ENCODE measurements around the gene GMIP.

Gene GMIP

DNA sequence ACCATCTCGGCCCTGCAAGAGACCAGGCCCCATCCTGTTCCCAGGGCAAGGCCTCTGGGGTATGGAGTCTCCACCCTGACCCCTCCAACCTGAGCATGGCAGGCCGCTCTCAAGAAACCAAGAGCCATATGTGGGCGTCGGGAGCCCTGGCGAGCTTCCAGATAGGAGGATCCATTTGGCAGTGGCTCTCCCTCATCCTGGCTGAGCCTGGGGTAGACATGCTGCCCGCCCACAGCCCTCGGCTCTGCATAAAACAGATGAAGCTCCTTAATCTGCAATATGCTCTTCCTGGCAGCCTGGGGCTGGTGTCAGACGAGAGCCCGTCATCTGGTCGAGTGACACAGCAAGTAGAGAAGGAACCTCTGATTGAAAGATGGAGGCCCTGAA is 13.9 kb upstream of the GMIP start:
- DNase-seq (ENCODE audit: low spot score), result no peak

DNA sequence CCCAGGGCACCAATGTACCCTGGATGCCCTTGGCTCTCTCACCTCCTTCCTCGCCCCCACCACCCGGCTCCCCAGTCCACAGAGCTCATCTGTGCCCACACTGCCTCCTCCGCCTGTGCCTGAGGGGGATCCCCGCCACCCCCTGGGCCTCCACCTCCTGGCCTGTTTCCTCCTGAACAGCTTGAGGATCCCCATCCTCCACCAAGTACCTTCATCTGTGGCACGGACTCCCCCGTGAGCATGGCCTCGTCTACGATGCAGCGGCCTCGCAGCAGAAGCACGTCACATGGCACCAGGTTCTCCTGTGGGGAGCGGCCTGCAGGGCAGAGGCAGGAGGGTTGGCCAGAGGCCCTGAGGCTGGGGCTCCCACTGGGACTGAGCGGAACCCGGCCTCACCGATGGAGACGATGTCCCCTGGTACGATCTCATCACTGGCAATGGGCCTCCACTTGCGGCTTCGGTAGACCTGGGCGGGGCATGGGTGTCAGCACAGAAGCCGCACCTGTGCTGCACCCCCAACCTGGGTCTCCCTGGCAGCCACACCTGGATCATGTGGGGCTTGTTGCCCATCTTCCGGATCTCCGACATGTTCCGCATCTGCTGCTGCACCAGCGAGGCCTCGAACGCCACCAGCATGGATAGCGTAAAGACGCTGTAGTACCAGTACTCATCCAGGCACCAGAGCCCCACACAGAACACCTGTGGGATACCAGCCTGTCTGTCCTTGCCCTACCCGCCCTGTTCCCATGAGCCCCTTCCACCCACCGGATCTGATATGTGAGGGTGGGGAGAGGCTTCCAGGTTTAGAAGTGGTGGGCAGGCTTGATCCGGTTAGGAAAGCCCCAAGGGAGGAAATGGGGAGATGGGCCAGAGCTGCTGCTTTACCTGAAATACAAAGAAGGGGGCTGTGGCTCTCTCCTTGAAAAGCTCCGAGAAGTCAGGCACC is 13.3 kb upstream of the GMIP start:
- no peak for DNase-seq (ENCODE audit: low spot score)

GRCh38 chr19:19655641-19656343 is 12.3 kb upstream of the GMIP start:
- no peak for DNase-seq (ENCODE audit: low spot score)

GRCh38 chr19:19655051-19655594 is 11.7 kb upstream of the GMIP start:
- DNase-seq (ENCODE audit: low spot score), result no peak

- no peak for DNase-seq (ENCODE audit: low spot score)
Measured at GRCh38 chr19:19654441-19654840, 11.0 kb upstream of the GMIP start.

DNA sequence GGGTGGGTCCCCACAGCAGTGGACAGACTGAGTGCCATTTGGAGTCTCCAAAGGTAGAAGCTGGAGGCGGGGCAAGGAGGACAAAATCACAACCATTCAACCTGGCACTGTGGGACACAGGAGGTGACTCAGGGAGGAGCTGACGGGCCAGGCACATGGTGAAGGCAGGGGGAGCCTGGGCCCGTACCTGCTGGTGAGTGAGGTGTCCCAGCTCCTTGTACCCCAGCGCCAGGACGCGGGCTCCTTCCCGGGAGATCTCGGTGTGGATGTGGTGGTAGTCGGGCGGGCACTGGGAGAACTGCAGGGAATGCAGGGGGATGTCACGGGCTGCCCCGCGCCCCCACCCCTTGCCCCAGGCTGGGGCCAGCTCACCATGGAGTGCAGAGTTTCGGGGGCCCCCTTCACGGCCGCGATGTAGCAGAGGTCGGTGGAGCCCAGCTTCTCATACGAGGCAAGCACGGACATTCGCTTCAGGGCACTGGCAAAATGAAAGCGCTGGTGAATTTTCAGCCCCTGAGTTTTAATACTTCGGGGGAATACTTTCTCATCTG is 10.2 kb upstream of the GMIP start:
- DNase-seq (ENCODE audit: low spot score), result no peak

DNA sequence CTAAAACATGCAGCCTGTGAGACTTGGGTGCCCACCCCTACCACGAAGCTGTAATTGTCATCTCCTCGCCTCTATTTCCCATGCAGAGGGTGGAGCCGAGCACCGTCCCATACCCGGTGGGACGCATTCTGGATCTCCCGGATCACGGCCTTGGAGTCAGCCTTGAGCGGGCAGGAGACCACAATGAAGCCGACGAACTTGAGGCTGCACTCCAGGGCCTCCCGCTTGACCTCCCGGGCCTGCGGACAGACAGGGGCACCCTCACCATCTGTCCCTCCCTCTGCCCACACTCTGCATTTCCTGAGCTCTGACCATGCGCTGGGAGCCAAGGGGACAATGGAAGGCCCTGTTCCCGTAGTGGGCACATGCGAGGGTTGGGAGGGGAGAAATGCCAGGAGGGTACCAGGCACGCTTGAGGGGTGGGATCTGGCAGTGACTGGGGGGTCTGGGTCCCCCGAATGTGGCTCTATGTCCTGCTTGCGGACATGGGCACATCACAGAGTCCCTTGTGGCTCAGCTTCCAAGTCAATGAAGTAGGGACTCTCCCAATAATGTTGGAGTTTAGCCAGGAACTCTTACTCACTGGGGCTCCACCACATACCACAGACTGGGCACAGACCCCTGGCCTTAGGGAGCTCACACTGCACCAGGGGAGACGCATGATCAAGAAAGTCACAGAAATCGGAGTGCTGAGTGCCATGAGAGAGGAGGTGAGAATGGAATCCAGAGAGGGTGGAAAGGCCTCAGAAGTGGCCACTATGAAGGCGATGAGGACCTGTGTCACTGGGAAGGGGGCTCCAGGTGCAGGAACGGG is 9.2 kb upstream of the GMIP start:
- DNase-seq (ENCODE audit: low spot score), result no peak

GRCh38 chr19:19651076-19651475 is 7.6 kb upstream of the GMIP start:
- DNase-seq (ENCODE audit: low spot score), result no peak

- DNase-seq (ENCODE audit: low spot score), result no peak
Measured at GRCh38 chr19:19650331-19650730, 6.9 kb upstream of the GMIP start.

DNA sequence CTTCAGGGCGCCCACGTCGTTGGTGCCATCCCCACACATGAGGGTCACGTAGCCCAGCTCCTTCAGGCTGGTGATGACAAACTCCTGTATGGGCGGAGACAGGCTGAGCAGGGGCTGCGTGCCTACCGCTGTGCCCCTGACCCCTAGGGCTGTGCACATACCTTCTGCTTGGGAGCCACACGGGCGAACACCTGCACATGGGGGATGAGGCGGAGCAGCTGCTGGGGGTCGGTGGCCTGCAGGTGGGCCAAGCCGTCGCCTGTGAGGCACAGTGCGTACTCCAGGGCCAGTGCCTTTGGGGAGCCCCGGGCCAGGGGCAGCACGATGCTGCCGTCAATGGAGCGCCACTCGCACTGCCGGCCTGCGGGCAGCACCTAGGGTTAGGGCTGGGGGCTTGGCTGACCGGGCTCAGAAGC is 6.1 kb upstream of the GMIP start:
- no peak for DNase-seq (ENCODE audit: low spot score)

GRCh38 chr19:19649155-19649554 is 5.7 kb upstream of the GMIP start:
- no peak for DNase-seq (ENCODE audit: low spot score)

- no peak for DNase-seq (ENCODE audit: low spot score)
Measured at GRCh38 chr19:19647037-19647835, 3.8 kb upstream of the GMIP start.

DNA sequence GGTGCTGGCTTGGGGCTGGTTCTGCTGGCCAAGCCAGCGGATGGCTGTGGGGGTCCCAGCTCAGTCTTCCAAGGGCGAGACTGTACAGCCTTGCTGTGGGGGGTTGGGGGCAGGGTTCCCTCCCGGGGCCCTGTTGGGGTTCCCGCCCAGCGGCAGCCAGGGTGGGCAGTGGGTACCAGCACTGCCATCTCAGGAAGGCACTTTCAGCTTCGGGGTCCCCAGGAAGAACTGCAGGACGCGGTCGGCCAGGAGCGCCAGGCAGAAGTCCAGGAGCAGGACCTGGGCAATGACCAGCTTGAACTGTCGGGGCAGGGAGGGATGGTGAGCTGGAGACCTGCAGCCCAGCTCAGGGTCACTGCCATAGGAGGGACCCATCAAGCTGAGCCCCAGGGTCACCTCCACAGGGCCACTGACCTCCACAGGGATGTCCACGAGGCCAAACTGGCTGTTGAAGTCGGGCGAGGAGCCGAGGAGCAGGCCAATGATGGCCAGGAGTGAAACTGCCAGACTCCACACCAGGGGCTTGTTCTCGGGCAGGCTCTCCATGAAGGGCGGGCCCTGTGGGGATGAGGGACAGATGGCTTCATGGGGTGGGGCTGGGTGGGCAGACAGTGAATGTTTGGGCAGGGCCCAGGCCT is 1.9 kb upstream of the GMIP start:
- DNase-seq (ENCODE audit: low spot score), result no peak

GRCh38 chr19:19644054-19644388 is 564 bp upstream of the GMIP start:
- no peak for DNase-seq (ENCODE audit: low spot score)

DNA sequence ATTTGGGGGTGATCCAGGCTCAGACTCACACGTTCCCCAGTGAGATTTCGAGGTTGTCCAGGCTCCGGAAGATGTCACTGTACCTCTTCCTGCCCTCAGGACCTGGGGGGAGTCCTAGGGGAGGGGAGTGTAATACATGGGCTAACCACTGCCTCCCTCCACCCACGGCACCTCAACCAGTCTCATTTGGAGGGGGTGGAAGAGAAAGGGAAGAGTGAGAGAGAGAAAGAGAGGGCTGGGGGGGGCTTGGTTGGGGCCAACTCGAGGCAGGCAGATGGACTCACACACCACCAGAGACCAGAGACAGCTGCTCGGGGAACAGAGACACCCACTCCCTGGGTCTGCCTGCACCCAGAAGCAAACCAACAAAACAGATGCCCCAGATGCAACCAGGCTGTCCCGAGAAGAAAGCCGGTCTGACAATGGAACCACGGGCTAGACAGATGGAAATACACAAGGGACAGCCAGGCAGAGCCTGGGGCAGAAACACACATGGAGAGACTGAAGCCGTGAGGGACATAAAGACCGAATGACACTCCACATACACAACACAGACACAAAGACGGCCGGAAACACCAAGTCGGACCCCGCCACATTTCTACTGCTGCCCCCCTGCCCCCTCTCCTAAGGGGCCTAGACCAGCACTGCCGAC is 825 bp downstream of the GMIP start:
- DNase-seq (ENCODE audit: low spot score), result peak; percentile 40

DNA sequence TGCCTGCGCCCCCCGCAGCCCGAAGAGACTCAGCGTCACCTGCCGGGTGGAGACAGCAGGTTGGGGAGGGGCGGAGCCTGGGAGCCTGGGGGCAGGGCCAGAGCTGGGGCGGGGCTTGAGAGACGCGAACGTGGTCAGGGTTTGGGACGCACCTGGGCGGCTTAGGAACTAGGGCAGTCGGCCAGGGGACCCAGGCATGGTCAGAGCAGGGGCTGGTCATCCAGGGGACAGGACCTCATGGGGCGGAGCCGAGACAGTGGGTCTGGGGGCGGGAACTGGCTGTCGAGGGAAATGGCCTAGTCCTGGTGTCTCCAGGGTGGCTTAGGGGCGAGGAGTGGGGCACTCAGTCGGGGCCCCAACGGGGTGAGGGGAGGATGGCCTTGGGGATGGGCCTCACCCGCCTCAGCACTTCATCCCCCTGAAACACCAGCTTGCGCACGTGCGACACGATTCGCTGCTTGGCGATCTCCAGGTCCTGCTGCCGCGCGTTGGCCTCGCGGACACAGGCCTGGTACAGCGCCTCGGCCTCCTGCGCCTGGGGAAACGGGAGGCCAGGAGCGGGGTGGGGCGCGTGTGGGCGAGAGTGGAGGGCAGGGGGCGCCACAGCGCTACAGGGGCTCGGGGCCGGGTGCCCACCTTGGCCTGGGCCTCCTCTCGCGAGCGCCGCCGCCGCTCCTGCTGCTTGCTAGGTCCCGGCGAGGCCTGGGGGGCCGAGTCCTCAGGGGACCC is 5.8 kb downstream of the GMIP start:
- no peak for DNase-seq (ENCODE audit: low spot score)

- DNase-seq (ENCODE audit: low spot score), result no peak
Measured at GRCh38 chr19:19637186-19637522, 6.3 kb downstream of the GMIP start.

DNA sequence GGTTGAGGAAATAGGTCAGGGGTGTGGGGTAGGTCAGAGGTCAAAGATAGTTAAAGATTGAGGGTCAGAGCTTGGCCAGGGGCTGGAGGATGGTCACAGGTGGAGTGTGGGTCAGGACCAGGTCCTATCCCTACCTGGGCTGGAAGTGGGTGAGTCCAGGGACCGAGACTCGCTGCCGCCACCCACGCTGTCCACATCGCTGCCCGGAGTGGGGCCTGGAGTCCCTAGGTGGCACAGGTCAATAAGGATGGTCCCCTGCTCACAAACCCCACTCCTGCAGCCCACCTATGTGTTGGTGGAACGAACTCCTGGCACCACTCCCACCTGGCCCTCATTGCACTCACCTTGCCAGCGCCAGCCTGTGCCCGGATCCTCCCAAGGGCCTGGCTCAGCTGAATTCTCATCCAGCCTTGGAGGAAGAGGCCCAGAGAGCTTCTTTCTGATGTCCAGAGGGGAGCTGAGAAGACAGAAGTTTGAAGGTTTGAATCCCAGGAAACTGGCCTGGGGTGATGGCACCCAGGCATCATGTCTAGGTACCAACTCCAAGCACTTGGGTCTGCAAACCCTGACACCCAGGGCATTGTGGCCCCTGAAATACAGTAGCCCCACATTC is 6.8 kb downstream of the GMIP start:
- no peak for DNase-seq (ENCODE audit: low spot score)

GRCh38 chr19:19635313-19635702 is 8.1 kb downstream of the GMIP start:
- DNase-seq (ENCODE audit: low spot score), result no peak
